Epithelial cell of proximal tubule (primary cell): Measurements from ENCODE around the gene ANKEF1. TPM values are rescaled to one million over a fixed set of nuclear protein-coding genes. Genes with fewer than 3 reads are reported as not detected.

ENCODE experiments used
- DNase-seq: peaks from one replicate; pipeline ENCODE4 v3.0.0-alpha.2; 2011; ENCODE audit warnings: low read depth
- H3K4me3 ChIP-seq: 2 replicates; pipeline ENCODE4 v1.5.1; 2011; ENCODE audit warnings: low read depth, mild to moderate bottlenecking, low read length
- total RNA-seq: library from RNA; depleted of rRNA; stranded (reverse); fragments of >200 nt; gene quantifications from 2 replicates; pipeline ENCODE4 v1.2.3, GENCODE V29; 2015
- TF ChIP-seq, protein P1 (sequence below): conservative IDR thresholded peaks from 2 replicates; pipeline ENCODE4 v1.5.1; 2012; ENCODE audit warnings: low read depth, mild to moderate bottlenecking, low read length

ANKEF1 gene
- total RNA-seq, 1 donor from 2014 or later: 3.6 TPM

DNA sequence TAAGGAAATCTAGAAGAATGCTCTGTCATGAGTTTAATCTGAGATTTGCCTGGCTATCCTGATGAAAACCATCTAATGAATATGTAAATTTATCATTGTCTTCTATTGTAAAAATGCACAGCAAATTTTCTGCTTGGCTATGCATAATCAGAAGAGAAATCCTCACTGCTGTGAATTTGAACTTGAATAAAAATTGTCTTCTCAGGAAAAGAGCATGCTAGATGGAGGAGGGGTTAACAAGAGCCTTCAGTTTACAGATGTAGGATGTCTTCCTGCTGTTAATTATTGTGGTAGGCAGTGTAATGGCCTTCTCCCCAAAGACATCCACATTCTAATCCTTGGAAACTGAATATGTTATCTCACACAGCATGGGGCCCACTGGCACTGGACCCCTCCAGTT lies 45.8 kb downstream of the ANKEF1 start:
- no peak for DNase-seq
- TF ChIP-seq, protein P1, sequence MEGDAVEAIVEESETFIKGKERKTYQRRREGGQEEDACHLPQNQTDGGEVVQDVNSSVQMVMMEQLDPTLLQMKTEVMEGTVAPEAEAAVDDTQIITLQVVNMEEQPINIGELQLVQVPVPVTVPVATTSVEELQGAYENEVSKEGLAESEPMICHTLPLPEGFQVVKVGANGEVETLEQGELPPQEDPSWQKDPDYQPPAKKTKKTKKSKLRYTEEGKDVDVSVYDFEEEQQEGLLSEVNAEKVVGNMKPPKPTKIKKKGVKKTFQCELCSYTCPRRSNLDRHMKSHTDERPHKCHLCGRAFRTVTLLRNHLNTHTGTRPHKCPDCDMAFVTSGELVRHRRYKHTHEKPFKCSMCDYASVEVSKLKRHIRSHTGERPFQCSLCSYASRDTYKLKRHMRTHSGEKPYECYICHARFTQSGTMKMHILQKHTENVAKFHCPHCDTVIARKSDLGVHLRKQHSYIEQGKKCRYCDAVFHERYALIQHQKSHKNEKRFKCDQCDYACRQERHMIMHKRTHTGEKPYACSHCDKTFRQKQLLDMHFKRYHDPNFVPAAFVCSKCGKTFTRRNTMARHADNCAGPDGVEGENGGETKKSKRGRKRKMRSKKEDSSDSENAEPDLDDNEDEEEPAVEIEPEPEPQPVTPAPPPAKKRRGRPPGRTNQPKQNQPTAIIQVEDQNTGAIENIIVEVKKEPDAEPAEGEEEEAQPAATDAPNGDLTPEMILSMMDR: no peak

DNA sequence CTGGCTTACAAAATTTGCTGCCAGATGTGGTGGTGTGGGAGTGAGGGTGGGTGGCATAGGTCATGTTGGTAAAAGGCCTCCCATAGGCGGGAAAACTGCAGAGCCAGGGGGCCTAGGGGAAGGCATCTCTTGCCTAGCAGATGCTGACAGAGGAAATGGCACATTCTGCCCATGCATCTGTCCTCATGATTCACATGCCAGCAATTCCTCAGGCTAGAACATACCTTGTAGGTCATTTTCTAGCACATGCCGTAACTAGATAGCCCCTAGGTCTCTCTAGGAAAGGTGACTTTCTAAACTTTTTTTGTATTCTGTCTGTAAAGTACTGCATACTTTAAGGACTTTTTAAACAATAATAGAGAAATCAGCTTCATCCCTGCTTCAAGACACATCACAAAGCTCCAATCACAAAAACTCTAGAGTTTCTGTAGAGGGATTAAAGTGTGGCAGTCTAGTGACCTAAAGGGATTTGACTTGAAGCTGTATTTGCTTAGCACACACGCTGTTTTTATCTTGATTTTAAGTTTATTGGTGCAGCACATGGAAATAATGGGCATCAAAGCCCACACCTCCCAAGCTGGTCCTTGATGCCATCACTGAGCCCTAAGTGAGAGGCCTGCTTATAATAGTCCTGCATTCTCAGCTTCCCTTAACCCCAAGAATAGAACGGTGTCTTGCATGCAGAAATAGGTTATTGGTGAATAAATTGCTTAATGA lies 55.2 kb downstream of the ANKEF1 start:
- TF ChIP-seq, protein P1: no peak
- DNase-seq: no peak
- no peak overlapping the region for H3K4me3 ChIP-seq

More for the DNA sequence above, 45.8 kb downstream of the ANKEF1 start:
- no peak overlapping the region for H3K4me3 ChIP-seq

DNA sequence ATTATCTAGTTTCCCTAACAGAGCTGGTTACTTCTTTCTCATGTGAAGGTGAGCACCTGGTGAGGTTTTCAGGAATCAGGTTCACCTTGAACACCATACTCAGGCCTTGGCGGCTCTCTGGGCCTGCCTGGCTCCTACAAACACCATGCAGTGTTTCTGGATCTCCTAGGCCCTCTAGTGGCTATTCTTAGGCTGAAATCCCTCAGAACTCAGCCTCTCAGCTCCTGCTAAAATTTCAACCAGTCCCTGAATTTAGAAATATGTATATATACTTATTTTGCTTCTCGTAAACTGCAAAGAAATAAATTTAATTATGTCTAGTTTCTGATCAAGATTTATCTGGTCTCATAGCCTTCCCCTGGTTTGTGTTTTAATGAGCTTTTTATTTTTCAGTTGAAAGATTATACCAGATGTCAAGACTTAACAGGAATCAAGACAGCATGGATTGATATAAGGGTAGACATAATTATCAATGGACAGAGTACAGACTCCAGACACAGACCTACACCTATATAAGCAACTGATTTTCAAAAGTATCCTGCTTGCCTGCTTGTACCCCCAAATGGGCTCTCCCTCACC lies 55.9 kb downstream of the ANKEF1 start:
- TF ChIP-seq, protein P1: peak; percentile 91
- no peak overlapping the region for H3K4me3 ChIP-seq
- no peak for DNase-seq

DNA sequence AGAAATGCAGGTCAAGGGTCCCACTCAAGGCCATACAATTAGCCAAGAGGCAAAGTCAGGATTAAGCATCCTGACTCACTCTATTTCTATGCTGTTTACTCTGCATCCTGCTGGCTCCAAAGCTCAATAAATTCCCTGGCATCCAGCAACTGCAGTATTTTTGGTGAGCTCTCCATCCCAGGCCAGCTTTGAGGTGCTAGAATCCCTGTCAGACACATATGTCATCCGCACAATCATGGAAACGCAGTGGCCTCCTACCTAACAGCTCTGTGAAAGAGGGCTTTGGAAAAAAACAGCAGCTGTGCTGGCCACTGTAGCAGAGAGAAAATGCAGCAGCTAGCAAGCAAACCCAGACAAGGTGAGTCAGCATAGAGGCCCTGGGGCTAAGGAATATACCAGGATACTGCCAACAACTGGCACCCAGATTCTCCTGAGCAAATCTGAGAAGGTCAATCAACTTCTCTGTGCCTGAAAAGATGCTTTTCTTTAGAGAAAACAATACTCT lies 58.4 kb downstream of the ANKEF1 start:
- no peak for DNase-seq
- H3K4me3 ChIP-seq: no peak overlapping the region
- TF ChIP-seq, protein P1: no peak

DNA sequence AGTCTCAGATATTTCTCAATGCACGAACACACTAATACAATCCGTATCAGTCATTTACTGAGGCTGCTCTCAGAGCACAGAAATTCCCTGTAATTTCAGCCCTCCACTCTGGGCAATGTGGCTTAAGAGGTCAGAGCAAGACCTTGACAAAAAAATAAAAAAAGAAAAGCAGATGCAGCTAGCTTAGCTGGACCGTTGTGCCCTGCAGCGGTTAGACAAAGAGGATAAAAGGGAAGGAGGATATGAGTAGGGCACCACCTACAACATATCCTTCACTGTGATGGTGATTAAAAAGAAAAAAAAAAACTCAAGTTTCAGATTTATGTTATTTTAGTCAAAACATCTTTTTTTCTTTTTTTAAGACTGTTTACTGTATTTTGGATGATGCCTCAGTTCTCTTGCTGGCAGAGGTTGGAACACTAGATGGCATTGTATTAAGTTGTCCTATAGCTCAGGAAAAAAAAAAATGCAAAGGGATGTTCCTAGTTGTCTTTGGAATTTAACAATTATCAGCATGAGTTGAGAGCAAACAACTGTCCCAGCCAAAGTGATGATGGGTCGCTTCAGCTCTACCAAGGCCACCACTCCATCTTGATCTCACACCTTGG lies 59.9 kb downstream of the ANKEF1 start:
- TF ChIP-seq, protein P1: peak; percentile 29
- no peak for DNase-seq
- no peak overlapping the region for H3K4me3 ChIP-seq

DNA sequence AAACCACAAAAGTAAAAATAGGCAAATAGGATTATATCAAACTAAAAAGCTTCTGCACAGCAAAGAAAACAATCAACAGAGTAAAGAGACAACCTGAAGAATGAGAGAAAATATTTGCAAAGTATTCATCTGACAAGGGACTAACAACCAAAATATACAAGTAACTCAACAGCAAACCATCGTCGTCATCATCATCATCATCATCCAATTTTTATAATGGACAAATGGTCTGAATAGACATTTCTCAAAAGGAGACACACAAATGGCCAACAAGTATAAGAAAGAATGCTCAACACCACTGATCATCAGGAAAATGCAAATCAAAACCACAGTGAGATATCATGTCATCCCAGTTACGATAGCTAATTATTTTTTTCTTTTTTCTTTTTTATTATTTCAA lies 62.0 kb downstream of the ANKEF1 start:
- DNase-seq: no peak
- H3K4me3 ChIP-seq: no peak overlapping the region
- TF ChIP-seq, protein P1: no peak
